A549 (cell line): ENCODE results near the gene LRRC74A. TPM values are rescaled to one million over a fixed set of nuclear protein-coding genes. Genes with fewer than 3 reads are reported as not detected.
A peak's percentile ranks its signal among the peaks of the same experiment; 100 is the strongest.

ENCODE experiments used
- ATAC-seq, 2 experiments: fragments of 200-7000 bp in 1 of 2; fragments of >200 bp in 1 of 2; cut with Nextera tagmentation in 1 of 2; cut with Tn5 transposase in 1 of 2; 3 replicates each; pipeline versions ENCODE4 v1.8.0 to v1.9.1; 2018 to 2020; ENCODE audit warnings: mild to moderate bottlenecking in 1 of 2, moderate library complexity in 1 of 2
- CTCF ChIA-PET: fragments of 300-600 bp; sonication (Branson Sonifier 250); formaldehyde crosslinking; extraction: SDS; loops from one replicate; lab custom pipeline; 2021; ENCODE audit warnings: antibody characterized with exemption, inconsistent platforms; lab: Yijun Ruan, JAX
- POLR2A ChIA-PET: fragments of 350-600 bp; formaldehyde crosslinking; extraction: SDS; loops from one replicate; lab custom pipeline; 2021; ENCODE audit warnings: antibody characterized with exemption, inconsistent platforms; lab: Yijun Ruan, JAX
- DNase-seq, 2 experiments: peaks; one replicate each; pipeline versions ENCODE4 v3.0.0 to v3.0.0-alpha.2; 2011 to 2016; ENCODE audit warnings: low read depth in 1 of 2, low spot score in 1 of 2
- FAIRE-seq: peaks from 2 replicates; lab custom pipeline; 2011; peaks lifted over from hg19 to GRCh38; lab: Jason Lieb, UNC
- H3K27ac ChIP-seq, 2 experiments: fragments of >200 bp; sonication (Bioruptor Twin); formaldehyde crosslinking; 3 replicates each; pipeline ENCODE4 v1.5.1; 2016 to 2017
- H3K4me1 ChIP-seq: fragments of >200 bp; sonication (Bioruptor Twin); formaldehyde crosslinking; 3 replicates; pipeline ENCODE4 v1.6.1; 2016
- H3K4me2 ChIP-seq: fragments of >200 bp; sonication (Bioruptor Twin); formaldehyde crosslinking; 3 replicates; pipeline ENCODE4 v1.6.1; 2016
- H3K4me3 ChIP-seq: fragments of >200 bp; sonication (Bioruptor Twin); formaldehyde crosslinking; 3 replicates; pipeline ENCODE4 v1.5.1; 2016
- H3K9me3 ChIP-seq: fragments of >200 bp; sonication (Bioruptor Twin); formaldehyde crosslinking; 3 replicates; pipeline ENCODE4 v1.6.1; 2016
- BHLHE40 ChIP-seq: IDR thresholded peaks from 2 replicates; pipeline ENCODE4 v1.6.1; 2012; ENCODE audit warnings: low read depth, low read length, inconsistent platforms
- CBX8 ChIP-seq: fragments of 200-600 bp; sonication (generic); IDR thresholded peaks from 2 replicates; pipeline ENCODE4 v1.6.1; 2016
- CEBPB ChIP-seq, 2 experiments: fragments of >200 bp in 1 of 2; sonication (Bioruptor Twin) in 1 of 2; formaldehyde crosslinking in 1 of 2; IDR thresholded peaks; 2 replicates each; pipeline ENCODE4 v1.6.1; 2012 to 2016
- CHD2 ChIP-seq: fragments of 150-350 bp; IDR thresholded peaks from 2 replicates; pipeline ENCODE4 v1.6.1; 2014; ENCODE audit warnings: low read length; ENCODE audit not compliant: partially characterized antibody
- CHD4 ChIP-seq: fragments of 200-600 bp; sonication (generic); IDR thresholded peaks from 2 replicates; pipeline ENCODE4 v1.6.1; 2016; ENCODE audit warnings: antibody characterized with exemption, mild to moderate bottlenecking, borderline replicate concordance
- FOSL2 ChIP-seq, 2 experiments: fragments of 450-650 bp in 1 of 2; fragments of >200 bp in 1 of 2; sonication (Bioruptor Twin) in 1 of 2; formaldehyde crosslinking; IDR thresholded peaks; 2 replicates each; pipeline versions ENCODE4 v1.5.0 to v1.6.1; 2016 to 2020; ENCODE audit warnings: mild to moderate bottlenecking in 1 of 2, moderate library complexity in 1 of 2
- GATA3 ChIP-seq: IDR thresholded peaks from 2 replicates; pipeline ENCODE4 v1.6.1; 2012; ENCODE audit warnings: borderline replicate concordance
- HDAC2 ChIP-seq: fragments of 200-600 bp; sonication (generic); IDR thresholded peaks from 2 replicates; pipeline ENCODE4 v1.6.1; 2016
- HES2 ChIP-seq: fragments of >200 bp; sonication (Bioruptor Twin); formaldehyde crosslinking; IDR thresholded peaks from 2 replicates; pipeline ENCODE4 v1.6.1; 2016
- HOXB13 ChIP-seq: fragments of 250-450 bp; sonication (Bioruptor Pico); IDR thresholded peaks from 2 replicates; pipeline ENCODE4 v1.5.0; 2020; ENCODE audit warnings: low read depth, mild to moderate bottlenecking, moderate library complexity
- HOXB5 ChIP-seq: fragments of 250-450 bp; sonication (Bioruptor Pico); IDR thresholded peaks from 2 replicates; pipeline ENCODE4 v1.5.0; 2020; ENCODE audit warnings: mild to moderate bottlenecking, moderate library complexity
- NFE2L2 ChIP-seq: fragments of 150-350 bp; conservative IDR thresholded peaks from 2 replicates; pipeline ENCODE4 v1.6.1; 2014; ENCODE audit warnings: low read length
- NPAS2 ChIP-seq: fragments of 250-450 bp; sonication (Bioruptor Pico); IDR thresholded peaks from 2 replicates; pipeline ENCODE4 v1.8.0; 2022; ENCODE audit warnings: mild to moderate bottlenecking, moderate library complexity, borderline replicate concordance
- NR3C1 ChIP-seq: fragments of >200 bp; sonication (Bioruptor Twin); formaldehyde crosslinking; IDR thresholded peaks from 3 replicates; pipeline ENCODE4 v1.6.1; 2017
- PHF8 ChIP-seq: fragments of 200-600 bp; sonication (generic); IDR thresholded peaks from 2 replicates; pipeline ENCODE4 v1.6.1; 2016; ENCODE audit warnings: low read depth, mild to moderate bottlenecking, antibody characterized with exemption, moderate library complexity, borderline replicate concordance
- POLR2AphosphoS2 ChIP-seq: conservative IDR thresholded peaks from 2 replicates; pipeline ENCODE4 v1.6.1; 2012; ENCODE audit warnings: low read length, improper control_type of control experiment, inconsistent platforms
- RAD21 ChIP-seq, 2 experiments: fragments of >200 bp in 1 of 2; sonication (Bioruptor Twin) in 1 of 2; formaldehyde crosslinking in 1 of 2; IDR thresholded peaks in 1 of 2; conservative IDR thresholded peaks in 1 of 2; 2 replicates in 1 of 2; 3 replicates in 1 of 2; pipeline ENCODE4 v1.6.1; 2012 to 2018; ENCODE audit warnings: inconsistent platforms in 1 of 2
- RFX5 ChIP-seq: fragments of 450-650 bp; IDR thresholded peaks from 2 replicates; pipeline ENCODE4 v1.7.1; 2014; ENCODE audit warnings: antibody characterized with exemption, mild to moderate bottlenecking, moderate library complexity
- SREBF2 ChIP-seq: fragments of 450-650 bp; IDR thresholded peaks from 2 replicates; pipeline ENCODE4 v1.6.1; 2014; ENCODE audit warnings: mild to moderate bottlenecking, moderate library complexity
- TP53 ChIP-seq: fragments of 250-450 bp; sonication (Bioruptor Pico); IDR thresholded peaks from 2 replicates; pipeline ENCODE4 v1.5.0; 2021; ENCODE audit warnings: mild to moderate bottlenecking, moderate library complexity
- ZFP36 ChIP-seq: fragments of 450-650 bp; IDR thresholded peaks from 2 replicates; pipeline ENCODE4 v1.6.1; 2014; ENCODE audit warnings: borderline replicate concordance; ENCODE audit not compliant: partially characterized antibody
- ZNF302 ChIP-seq: fragments of 250-450 bp; sonication (Bioruptor Pico); IDR thresholded peaks from 2 replicates; pipeline ENCODE4 v1.9.0; 2021; ENCODE audit warnings: inconsistent platforms, mild to moderate bottlenecking, moderate library complexity
- ZSCAN20 ChIP-seq: fragments of 250-450 bp; sonication (Bioruptor Pico); IDR thresholded peaks from 2 replicates; pipeline ENCODE4 v1.8.0; 2022; ENCODE audit warnings: mild to moderate bottlenecking, moderate library complexity
- WGBS: methylation state at CpG from one replicate; pipeline ENCODE4 v1.1.6; 2017; ENCODE audit errors: missing lambda C conversion rate; 5-methylcytosine and 5-hydroxymethylcytosine counted together
- polyA plus RNA-seq, 4 experiments: library from polyadenylated mRNA; depleted of rRNA in 3 of 4; stranded (reverse); fragments of >200 nt; fragmentation: RNase III in 1 of 4; extraction: RNeasy Plus Mini Kit Qiagen cat#74134 plus additional on column Dnase treatment in 1 of 4; gene quantifications; 2 replicates in 3 of 4; 3 replicates in 1 of 4; pipeline ENCODE4 v1.2.3, GENCODE V29; 2011 to 2017
- TF ChIP-seq, protein P1 (sequence below): fragments of 250-450 bp; sonication (Bioruptor Pico); IDR thresholded peaks from 2 replicates; pipeline ENCODE4 v1.5.0; 2020; ENCODE audit warnings: low read depth, mild to moderate bottlenecking, moderate library complexity
- TF ChIP-seq, protein P2 (sequence below): IDR thresholded peaks from 2 replicates; pipeline ENCODE4 v1.6.1; 2012
- TF ChIP-seq, protein P3 (sequence below): IDR thresholded peaks from 2 replicates; pipeline ENCODE4 v1.6.1; 2012

LRRC74A gene
- polyA plus RNA-seq, 2 of the 4 experiments (the other 2 are of a cell fraction) = not detected

DNA sequence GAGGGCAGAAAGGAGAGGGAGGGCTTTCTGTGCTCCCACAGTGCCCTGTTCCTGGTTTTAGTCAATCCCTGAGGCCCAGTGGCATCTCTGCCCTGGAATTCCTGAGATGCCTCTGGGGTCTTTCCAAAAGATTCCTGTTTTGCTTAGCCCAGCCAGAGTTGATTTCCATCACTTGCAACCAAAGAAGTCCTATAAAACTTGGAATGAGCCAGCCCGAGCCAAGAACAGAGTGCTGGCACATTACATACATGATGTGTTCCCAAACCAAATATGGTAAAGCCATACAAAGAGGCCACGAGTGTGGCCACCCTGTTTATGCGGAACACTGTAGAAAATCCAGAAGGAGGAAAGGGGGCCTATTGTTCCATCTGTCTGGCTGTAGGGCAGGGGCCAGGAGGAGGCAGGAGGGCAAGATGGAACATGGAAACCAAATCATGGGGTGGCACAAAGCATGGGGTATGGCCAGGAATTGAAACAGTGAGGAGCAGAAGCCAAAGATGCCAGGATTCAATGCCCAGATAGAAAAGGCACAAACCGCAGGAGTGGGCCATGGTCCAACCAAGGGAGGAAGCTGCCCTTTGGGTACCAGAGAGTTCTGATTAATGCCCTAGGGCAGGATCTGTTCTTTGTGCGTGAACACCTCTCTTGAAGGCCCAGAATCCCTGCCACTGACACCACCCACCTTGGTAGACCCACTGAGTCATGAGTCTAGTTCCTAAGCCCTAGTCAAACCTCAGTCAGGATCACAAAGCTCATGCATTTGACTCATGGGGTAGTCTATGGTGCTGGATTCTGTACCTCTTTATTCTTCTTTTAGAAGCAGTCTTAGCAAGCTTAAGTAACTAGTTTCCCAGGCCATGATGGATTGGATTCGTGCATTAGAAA is 75.2 kb downstream of the LRRC74A start:
- CTCF ChIA-PET = interaction anchor here (1.1 to 23.9 kb wide), 5 partner anchors 12 to 194 kb away, joined by 4 to 716 read pairs (median 30); no protein-coding TSS in a partner anchor
- H3K4me3 ChIP-seq = no peak overlapping the region
- H3K4me1 ChIP-seq = peaks cover 35% of the 10 kb centered on the region
- peak overlapping the region; percentile 31 to 96; a peak in 4 of 6 replicates for H3K27ac ChIP-seq
- no peaks in the 10 kb centered on the region for H3K9me3 ChIP-seq
- no peak for DNase-seq
- no peak overlapping the region for H3K4me2 ChIP-seq
- no peak for ATAC-seq
- WGBS = 81% methylated on average over 6 of the region's 6 CpGs
- POLR2A ChIA-PET = interaction anchor here (0.6 kb wide), 1 partner anchor 123 kb away, joined by 5 read pairs; no protein-coding TSS in a partner anchor
- FAIRE-seq = no peak
- no peak for TF ChIP-seq RFX5
- TF ChIP-seq, all 56 proteins: peak for 0

GRCh38 chr14:76902591-76902990 is 76.4 kb downstream of the LRRC74A start:
- POLR2A ChIA-PET = no interaction called here
- Histone ChIP-seq H3K4me1 (peaks cover 37% of the 10 kb centered on the region), H3K4me3 (no peak overlapping the region), H3K27ac (peak overlapping the region; percentile 96 to 97), H3K9me3 (no peaks in the 10 kb centered on the region), H3K4me2 (peak overlapping the region; percentile 88)
- DNase-seq = no peak
- no peak for ATAC-seq
- WGBS = 93% methylated on average over 5 of the region's 5 CpGs
- CTCF ChIA-PET = interaction anchor here (0.7 to 23.9 kb wide), 4 partner anchors 11 to 165 kb away, joined by 3 to 716 read pairs (median 58); no protein-coding TSS in a partner anchor
- TF ChIP-seq HES2 (no peak), NR3C1 (no peak), ZNF302 (CRISPR knock-in tag) (no peak), HDAC2 (no peak), CBX8 (no peak), BHLHE40 (no peak), CHD4 (no peak), ZSCAN20 (CRISPR knock-in tag) (no peak), NPAS2 (no peak), HOXB13 (no peak), CHD2 (no peak), GATA3 (no peak), PHF8 (no peak), ZFP36 (no peak), TP53 (CRISPR knock-in tag) (no peak), NFE2L2 (no peak)
- TF ChIP-seq, protein P1, sequence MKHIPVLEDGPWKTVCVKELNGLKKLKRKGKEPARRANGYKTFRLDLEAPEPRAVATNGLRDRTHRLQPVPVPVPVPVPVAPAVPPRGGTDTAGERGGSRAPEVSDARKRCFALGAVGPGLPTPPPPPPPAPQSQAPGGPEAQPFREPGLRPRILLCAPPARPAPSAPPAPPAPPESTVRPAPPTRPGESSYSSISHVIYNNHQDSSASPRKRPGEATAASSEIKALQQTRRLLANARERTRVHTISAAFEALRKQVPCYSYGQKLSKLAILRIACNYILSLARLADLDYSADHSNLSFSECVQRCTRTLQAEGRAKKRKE (CRISPR knock-in tag) = no peak
- TF ChIP-seq, protein P2, sequence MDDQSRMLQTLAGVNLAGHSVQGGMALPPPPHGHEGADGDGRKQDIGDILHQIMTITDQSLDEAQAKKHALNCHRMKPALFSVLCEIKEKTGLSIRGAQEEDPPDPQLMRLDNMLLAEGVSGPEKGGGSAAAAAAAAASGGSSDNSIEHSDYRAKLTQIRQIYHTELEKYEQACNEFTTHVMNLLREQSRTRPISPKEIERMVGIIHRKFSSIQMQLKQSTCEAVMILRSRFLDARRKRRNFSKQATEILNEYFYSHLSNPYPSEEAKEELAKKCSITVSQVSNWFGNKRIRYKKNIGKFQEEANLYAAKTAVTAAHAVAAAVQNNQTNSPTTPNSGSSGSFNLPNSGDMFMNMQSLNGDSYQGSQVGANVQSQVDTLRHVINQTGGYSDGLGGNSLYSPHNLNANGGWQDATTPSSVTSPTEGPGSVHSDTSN = no peak
- TF ChIP-seq, protein P3, sequence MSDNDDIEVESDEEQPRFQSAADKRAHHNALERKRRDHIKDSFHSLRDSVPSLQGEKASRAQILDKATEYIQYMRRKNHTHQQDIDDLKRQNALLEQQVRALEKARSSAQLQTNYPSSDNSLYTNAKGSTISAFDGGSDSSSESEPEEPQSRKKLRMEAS = no peak
- FAIRE-seq = no peak

- Histone ChIP-seq H3K9me3 (no peaks in the 10 kb centered on the region), H3K4me1 (peaks cover 43% of the 10 kb centered on the region), H3K4me3 (peak overlapping the region; percentile 30), H3K27ac (peak overlapping the region; percentile 96 to 97), H3K4me2 (peak overlapping the region; percentile 88)
- ChIA-PET CTCF (interaction anchor here (0.6 to 23.9 kb wide), 13 partner anchors 9 to 191 kb away, joined by 3 to 716 read pairs (median 4); no protein-coding TSS in a partner anchor), POLR2A (interaction anchor here (0.6 to 2.1 kb wide), 17 partner anchors 9 to 155 kb away, joined by 3 to 29 read pairs (median 5); no protein-coding TSS in a partner anchor)
- FAIRE-seq (no peak), DNase-seq (peak in 1 of 2 experiments; percentile 80), ATAC-seq (peak; percentile 75 to 76)
- 33% methylated on average over 19 of the region's 19 CpGs for WGBS
- TF ChIP-seq FOSL2 (IDR thresholded peaks at IDR 0.05) = no peak
- peak; percentile 89 for TF ChIP-seq FOSL2 (CRISPR knock-in tag; IDR thresholded peaks at IDR 0.05)
- no peak for TF ChIP-seq POLR2AphosphoS2
- no peak for TF ChIP-seq RFX5
- TF ChIP-seq SREBF2 = no peak
- 0 out of 2 replicates have a peak, but pooled peaks have one; percentile 31 for TF ChIP-seq HOXB13
- TF ChIP-seq HOXB5 (CRISPR knock-in tag) = no peak
- TF ChIP-seq, protein P3 = peak; percentile 36; the same call in 1 of the 2 replicates
- TF ChIP-seq CEBPB (IDR thresholded peaks at IDR 0.05) = peak in 1 of 2 experiments; percentile 36; a peak in 1 of 4 replicates
- no peak for TF ChIP-seq RAD21 (conservative IDR thresholded peaks at IDR 0.05 in 1 of 2, IDR thresholded peaks at IDR 0.05 in 1 of 2)
- TF ChIP-seq, protein P1 (CRISPR knock-in tag) = peak; percentile 70; the same call in 1 of the 2 replicates
- TF ChIP-seq TP53 (CRISPR knock-in tag) = no peak; the same call in 1 of the 2 replicates
These were observed 78.0 kb downstream of the LRRC74A start for GRCh38 chr14:76904100-76904739.
